Forelimb muscle (tissue), 1 donor: Measurements from ENCODE around the gene KMT2A. TPM values are rescaled to one million over a fixed set of nuclear protein-coding genes. Genes with fewer than 3 reads are reported as not detected.
"Not testable (repeated sequence)": the region's sequence is repeated elsewhere in the genome, so short reads cannot be mapped to it uniquely, and the experiment has no call there.

Experiments used
- DNase-seq: peaks from one replicate; pipeline ENCODE4 v3.0.0-alpha.2; 2013; ENCODE audit warnings: low read depth
- polyA plus RNA-seq: library from polyadenylated mRNA; unstranded; fragments of 120-200 nt; gene quantifications from one replicate; pipeline ENCODE4 v1.2.1, GENCODE V29; 2013; ENCODE audit not compliant: insufficient read length

Gene KMT2A
- polyA plus RNA-seq, 1 donor, result 28.7 TPM

DNA sequence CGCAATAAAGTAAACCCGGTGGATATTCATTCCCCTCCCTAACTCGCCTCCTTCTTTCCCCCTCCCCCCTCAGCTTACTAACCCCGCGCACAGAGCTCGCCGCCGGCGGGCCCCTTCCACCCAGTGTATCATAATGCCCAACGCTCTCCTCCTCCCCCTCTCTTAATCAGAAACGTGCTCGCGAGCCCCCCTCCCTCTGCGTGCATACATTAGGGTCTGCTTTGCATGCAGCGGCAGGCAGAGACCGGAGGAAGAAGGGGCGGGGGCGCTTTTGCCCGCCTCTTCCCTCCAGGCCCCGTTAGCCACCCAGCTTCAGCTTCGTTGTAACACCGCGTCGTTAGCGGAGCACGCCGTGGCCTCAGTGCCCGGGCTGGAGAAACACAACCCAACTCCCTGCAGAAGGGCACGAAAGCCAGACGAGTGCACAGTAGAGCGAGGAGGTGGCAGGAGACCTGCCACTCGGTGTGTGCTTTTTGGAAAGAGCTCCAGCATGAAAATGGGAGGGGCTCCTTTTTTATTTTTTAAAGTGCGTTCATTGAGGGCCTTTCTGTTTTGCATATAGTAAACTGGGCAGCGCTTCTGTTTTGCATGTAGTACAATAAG is 901 bp upstream of the KMT2A start:
- no peak for DNase-seq

- no peak for DNase-seq
Measured at GRCh38 chr11:118436639-118437207, 431 bp downstream of the KMT2A start.

DNA sequence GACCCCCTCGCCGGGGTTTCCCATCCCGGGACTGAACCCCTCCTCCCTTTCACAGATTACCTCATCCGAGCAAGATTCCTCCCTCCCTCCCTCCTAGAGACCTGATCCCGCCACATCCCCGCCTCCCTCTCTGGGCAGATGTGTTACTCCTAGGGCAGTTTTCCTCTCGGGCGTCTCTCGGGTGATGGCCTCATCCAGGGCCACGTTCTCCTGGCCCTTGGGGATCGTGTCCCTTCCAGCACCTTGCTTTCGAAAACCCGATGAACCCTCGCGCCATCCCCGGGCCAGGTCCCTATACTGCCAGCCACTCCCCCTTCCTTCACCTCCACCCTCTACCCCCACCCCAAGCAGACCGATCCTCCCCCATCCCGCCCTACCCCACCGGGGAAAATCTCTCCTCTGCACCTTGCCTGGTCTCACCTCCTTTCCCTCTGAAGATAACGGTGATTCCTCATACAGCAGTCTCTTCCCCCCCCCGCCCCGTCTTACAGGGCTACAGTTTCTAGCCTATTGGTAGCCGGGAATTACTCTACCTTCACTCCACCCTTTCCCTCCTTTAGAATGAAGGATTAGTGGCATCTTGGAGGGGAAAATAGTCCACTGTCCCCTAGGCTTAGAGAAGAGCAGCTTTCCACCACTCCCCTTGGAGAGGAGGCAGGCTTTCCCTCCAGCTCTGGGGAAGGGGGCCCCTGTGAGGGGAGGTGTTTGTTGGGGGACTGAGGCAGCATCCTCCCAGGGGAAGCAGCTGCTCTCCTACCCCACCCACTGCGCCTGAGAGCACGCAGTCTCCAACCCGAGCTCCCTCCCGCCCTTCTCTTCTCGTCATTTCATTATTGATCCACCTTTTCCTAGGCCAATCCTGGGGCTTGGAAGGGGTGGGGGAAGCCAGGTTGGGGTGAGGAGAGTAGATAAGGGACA is 1.2 kb downstream of the KMT2A start:
- DNase-seq, result no peak

DNA sequence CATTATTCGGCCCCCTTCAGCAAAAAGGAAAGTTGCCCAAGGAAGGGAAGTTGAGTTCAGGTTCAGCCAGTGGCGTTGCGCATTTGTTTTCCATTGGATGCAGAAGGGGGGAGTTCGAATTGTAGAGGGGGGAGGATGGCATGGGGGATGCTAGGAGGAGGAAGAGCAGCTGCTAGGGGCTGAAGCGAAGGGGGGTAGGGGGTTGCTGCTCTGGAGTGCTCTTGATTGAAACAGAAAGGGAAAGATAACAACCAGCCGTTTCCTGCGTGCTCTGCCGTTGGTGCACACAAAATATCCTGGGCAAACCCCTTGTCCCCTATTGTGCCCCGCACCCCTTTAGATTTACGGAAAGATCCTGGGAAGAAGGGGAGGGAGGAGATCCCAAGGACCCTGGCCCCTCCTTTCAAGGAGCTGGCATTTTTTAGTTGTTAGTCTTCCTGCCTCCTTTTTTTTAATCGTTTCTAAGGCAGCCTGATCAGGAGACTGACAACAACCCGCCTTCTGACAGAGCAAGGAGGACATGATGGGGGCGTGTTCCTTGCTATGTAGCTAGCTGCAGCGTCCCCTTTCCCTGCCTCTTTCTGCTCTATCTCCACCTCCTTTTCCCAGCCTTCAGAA is 2.1 kb downstream of the KMT2A start:
- DNase-seq, result peak; percentile 79

- no peak for DNase-seq
Measured at GRCh38 chr11:118439646-118440045, 3.4 kb downstream of the KMT2A start.

DNA sequence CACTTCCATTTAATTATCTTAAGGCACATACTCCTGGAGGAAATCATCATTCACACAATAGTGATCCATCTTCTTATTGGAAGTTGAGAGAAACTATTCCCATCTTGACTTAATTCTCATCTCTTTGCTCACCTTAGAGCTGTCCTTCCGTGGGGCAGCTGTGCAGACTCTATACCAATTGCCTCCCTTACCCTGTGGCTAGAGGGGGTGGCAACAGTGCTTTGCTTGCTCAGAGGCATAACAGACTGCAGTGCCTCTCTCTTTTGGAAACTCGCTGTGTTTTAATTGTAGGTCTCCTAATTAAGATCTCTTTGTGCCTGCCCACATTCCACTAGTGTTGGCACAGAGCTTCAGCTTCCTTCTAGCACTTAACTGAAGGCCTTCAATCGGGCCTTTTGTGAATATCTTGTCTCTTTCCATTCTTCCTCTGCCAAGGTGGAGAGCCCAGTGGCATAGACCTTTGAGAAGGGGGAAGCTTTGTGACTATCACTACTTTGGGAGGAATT is 5.5 kb downstream of the KMT2A start:
- DNase-seq, result no peak

DNA sequence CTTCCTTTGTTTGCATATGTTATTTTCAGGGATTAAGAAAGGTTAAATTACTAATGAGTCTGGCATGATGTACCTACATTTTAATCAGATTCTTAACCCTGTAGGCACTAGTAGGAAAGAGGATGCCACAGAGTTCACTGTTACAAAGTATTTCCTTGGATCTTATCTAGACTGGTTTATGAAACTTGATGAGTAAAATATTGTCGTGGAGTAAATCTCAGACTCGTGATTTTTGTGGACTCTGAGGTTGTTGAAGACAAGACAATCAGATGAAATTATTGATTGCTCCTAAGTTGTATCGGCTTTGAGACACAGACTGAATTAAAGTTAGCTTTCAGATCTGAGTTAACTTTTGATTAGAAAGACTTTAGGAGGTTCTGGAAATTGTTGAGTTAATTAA is 6.0 kb downstream of the KMT2A start:
- no peak for DNase-seq

- no peak for DNase-seq
Measured at GRCh38 chr11:118442908-118443589, 6.8 kb downstream of the KMT2A start.

DNA sequence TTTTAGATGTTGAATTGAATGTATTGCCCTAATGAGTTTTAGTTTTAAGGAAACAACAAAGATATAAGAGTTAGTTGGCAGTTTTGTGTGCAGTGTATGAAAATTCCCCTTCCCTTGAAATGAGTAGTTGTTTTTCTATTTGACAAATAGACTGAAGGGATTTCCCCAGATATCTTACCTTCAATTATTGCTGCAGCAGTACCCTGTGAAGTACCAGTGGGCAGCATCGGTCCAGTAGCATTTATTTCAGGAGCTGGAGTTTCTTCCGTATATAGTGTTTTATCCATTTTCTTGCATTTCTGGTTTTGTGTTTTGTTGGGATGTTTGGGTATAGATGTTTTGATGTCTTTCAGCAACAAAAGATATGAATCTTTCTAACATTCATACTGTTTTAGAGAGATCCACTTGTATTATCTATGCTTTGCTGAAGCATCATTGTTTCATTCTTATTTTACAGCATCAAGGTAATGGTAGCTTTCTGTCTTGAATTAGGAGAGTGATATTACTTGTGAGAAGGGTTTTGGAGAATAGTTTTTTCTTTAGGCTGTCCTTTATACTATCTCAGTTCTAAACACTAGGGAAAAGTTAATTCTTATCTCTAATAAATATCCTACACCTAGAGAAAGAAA is 7.4 kb downstream of the KMT2A start:
- no peak for DNase-seq

DNA sequence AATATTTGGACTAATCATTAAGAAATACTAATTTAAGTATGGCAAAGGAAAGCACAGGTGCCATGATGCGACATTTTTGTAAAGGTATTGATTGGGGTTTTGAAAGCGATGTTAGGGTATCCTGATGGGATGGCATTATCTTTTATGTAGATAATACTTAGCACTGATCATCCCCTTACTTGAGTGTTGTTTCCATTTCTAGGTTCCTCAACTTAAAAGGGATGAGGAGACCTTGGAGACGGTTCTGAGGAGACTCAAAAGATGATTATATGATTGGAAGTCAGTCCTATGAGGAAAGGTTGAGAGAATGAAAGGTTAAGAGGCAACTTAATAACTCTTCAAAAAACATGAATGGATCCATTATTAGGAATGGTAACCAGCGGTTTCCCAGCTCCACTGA is 11.1 kb downstream of the KMT2A start:
- DNase-seq, result no peak

GRCh38 chr11:118448294-118448693 is 12.0 kb downstream of the KMT2A start:
- DNase-seq, result no peak

- no peak for DNase-seq
Measured at GRCh38 chr11:118449316-118449918, 13.1 kb downstream of the KMT2A start.

DNA sequence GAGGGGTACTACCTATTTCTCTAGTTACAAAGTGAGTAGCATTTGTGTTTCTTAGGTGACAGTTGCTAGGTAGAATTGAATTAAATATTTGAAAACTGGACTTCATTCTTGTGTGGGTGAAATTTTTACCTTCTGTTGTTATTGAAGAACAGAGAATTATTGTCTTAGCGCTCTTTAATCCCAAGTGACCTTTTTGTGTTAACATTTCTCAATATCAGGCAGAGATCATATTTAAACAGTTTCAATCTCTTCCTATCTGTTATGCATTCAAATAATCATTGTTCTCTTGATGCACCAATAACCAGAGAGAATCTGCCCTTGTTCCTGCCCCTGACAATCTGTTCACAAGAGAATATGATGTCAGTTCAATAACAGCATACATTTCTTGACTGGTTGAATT is 14.2 kb downstream of the KMT2A start:
- DNase-seq, result no peak

- no peak for DNase-seq
Measured at GRCh38 chr11:118462178-118462577, 25.9 kb downstream of the KMT2A start.

DNA sequence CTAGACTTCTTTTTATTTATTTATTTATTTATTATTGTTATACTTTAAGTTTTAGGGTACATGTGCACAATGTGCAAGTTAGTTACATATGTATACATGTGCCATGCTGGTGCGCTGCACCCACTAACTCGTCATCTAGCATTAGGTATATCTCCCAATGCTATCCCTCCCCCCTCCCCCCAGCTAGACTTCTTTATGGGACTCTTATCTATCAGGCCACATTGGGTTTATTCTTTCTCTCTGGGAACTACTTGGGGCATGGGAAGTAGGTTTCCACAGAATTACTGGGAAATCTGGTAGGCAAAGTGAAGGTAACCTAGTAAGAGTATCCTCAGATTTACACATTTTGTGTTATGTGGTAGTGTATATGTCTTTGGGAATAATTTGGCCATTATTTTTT is 32.7 kb downstream of the KMT2A start:
- not testable (repeated sequence) for DNase-seq

- no peak for DNase-seq
Measured at GRCh38 chr11:118471030-118471429, 34.7 kb downstream of the KMT2A start.

GRCh38 chr11:118473537-118473936 is 37.2 kb downstream of the KMT2A start:
- DNase-seq, result no peak

DNA sequence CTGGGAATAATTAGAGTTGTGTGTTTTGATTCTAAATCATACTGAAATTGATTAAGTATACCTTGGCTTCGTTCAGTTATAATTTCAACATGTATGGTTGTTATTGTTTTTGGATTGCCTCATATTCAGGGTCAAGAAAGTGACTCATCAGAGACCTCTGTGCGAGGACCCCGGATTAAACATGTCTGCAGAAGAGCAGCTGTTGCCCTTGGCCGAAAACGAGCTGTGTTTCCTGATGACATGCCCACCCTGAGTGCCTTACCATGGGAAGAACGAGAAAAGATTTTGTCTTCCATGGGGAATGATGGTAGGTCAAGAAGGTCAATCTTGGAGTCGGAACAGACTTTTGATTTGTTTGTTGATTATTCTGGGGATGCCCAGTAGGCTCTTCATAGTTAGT is 40.4 kb downstream of the KMT2A start:
- no peak for DNase-seq

- not testable (repeated sequence) for DNase-seq
Measured at GRCh38 chr11:118481238-118481637, 44.9 kb downstream of the KMT2A start.

- DNase-seq, result no peak
Measured at GRCh38 chr11:118484405-118484804, 48.1 kb downstream of the KMT2A start.

DNA sequence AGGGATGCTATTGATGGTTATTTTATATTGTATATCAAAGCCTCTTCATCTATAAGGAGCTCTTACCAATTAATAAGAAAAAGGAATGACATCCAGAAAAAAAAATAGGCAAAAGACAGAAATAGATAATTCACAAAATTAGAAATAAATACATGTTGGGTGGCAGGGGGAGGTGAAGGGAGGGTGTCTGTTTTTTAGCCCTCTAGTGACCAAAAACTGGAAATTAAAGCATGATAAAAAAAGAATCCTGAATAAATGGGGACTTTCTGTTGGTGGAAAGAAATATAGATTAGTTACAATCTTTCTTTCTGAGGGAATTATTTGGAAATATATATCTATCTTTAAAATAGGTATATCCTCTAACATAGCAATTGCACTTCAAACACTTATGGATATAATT is 49.0 kb downstream of the KMT2A start:
- no peak for DNase-seq
